ENCODE data around the gene SYT2.
"Not testable (repeated sequence)": the region's sequence is repeated elsewhere in the genome, so short reads cannot be mapped to it uniquely, and the experiment has no call there.

DNA sequence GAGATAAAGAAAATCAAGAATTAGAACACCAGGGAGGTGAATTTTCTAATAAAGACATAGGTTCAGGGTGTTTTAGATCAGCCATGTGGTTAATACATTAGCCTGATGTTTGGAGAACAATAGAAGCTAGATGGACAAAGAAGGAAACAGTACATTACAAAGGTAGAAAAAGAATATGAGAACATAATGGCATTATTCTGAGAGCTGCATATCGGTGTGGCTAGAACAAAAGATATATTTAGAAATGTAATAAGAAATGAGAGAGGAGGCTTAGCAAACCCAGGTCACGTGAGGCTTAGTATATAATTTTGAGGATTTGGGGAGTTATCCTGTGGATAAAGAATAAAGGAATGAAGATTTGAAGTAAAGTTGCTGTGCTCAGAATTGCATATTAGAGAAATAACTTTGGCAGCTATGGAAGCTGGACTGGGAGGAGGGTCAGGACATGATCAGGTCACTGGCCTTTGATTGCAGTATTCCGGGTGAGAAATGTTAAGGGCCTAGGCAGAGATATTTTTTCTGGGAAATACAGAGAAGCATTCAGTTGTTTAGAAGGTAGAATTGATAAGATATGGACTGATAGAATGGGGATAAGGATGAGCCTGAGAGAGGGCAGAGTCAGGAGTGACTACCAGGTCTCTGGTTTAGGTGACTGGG, 164.5 kb downstream of the SYT2 start:
- TF ChIP-seq, protein P1, sequence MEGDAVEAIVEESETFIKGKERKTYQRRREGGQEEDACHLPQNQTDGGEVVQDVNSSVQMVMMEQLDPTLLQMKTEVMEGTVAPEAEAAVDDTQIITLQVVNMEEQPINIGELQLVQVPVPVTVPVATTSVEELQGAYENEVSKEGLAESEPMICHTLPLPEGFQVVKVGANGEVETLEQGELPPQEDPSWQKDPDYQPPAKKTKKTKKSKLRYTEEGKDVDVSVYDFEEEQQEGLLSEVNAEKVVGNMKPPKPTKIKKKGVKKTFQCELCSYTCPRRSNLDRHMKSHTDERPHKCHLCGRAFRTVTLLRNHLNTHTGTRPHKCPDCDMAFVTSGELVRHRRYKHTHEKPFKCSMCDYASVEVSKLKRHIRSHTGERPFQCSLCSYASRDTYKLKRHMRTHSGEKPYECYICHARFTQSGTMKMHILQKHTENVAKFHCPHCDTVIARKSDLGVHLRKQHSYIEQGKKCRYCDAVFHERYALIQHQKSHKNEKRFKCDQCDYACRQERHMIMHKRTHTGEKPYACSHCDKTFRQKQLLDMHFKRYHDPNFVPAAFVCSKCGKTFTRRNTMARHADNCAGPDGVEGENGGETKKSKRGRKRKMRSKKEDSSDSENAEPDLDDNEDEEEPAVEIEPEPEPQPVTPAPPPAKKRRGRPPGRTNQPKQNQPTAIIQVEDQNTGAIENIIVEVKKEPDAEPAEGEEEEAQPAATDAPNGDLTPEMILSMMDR (IDR thresholded peaks at IDR 0.05), result not testable (repeated sequence)
- TF ChIP-seq RELA (CRISPR knock-in tag; IDR thresholded peaks at IDR 0.05; ENCODE audit: borderline replicate concordance); ETV6 (CRISPR knock-in tag; IDR thresholded peaks at IDR 0.05); ZNF317 (CRISPR knock-in tag; IDR thresholded peaks at IDR 0.05; ENCODE audit: borderline replicate concordance, low read depth); FOXJ3 (CRISPR knock-in tag; IDR thresholded peaks at IDR 0.05; ENCODE audit: borderline replicate concordance): not testable (repeated sequence)
- TF ChIP-seq, protein P2, sequence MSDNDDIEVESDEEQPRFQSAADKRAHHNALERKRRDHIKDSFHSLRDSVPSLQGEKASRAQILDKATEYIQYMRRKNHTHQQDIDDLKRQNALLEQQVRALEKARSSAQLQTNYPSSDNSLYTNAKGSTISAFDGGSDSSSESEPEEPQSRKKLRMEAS (CRISPR knock-in tag; IDR thresholded peaks at IDR 0.05), result not testable (repeated sequence)

Measured in WTC11 (cell line).